ENCODE measurements around the gene CDR2L. TPM values are rescaled to one million over a fixed set of nuclear protein-coding genes. Genes with fewer than 3 reads are reported as not detected.

CDR2L gene
- total RNA-seq, 1 donor from 2014 or later: not detected

DNA sequence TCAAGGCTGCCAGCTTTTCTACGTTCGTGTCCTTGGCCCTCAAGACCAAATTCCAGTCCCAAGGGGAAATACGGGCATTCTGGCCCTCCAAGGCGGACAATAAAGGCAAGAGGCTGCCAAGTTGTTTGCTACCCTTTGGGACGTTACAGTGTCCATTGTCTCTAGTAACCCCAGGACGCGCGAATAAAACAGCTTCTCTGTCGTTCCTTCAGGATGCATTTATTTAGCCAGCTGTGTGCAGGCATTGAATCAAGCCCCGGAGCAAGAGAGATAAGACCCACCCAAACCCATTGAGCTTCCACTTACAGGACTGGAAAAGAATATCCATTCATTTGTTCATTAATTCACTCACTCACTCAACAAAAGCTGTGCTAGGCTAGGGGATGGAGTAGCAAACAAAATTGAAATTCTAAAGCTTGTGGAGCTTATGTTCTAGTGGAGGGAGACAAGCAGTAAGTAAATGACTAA lies 25.7 kb downstream of the CDR2L start:
- ATAC-seq (ENCODE audit: low read depth): no peak
- peaks cover 27% of the 10 kb centered on the region for H3K36me3 Mint-ChIP-seq (ENCODE audit: low read depth)
- no peaks in the 10 kb centered on the region for H3K9me3 Mint-ChIP-seq
- no peak for TF ChIP-seq CTCF (IDR thresholded peaks at IDR 0.05)
- peak overlapping the region; percentile 97 for H3K4me3 Mint-ChIP-seq
- intact Hi-C loops (cut with micrococcal nuclease): no loop called here
- H3K27ac Mint-ChIP-seq: peak overlapping the region; percentile 89
- ChIA-PET POLR2A (interaction anchor here (0.5 to 3.0 kb wide), 28 partner anchors 12 to 842 kb away, joined by 3 to 28 read pairs (median 5); partner anchors contain the start of genes ARMC7, ATP5PD, CDR2L and FDXR), CTCF (interaction anchor here (0.6 to 3.7 kb wide), 11 partner anchors 19 to 189 kb away, joined by 3 to 33 read pairs (median 3); partner anchors contain the start of genes ATP5PD, CDR2L and KCTD2)
- peaks cover 29% of the 10 kb centered on the region for H3K4me1 Mint-ChIP-seq
- no peak for DNase-seq
- H3K27me3 Mint-ChIP-seq: no peaks in the 10 kb centered on the region

DNA sequence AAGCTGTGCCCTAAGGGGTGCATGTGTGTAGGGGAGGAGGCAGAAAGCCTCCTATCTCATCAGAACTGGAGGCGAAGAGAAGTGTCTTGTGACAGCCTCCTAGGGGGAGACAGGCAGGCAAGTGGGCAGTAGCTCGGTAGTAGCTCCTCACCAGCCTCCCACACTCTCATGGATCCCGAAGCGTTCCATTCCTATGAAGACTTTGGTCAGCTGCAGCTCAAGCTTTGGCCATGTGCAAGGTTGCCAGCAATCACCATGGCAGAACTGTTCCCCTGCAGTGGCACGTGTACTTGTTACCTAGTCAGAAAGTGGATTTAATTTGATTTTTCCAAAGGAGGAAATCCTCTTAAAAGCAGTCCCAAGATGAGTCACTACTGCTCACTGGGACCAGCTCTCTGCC lies 31.7 kb downstream of the CDR2L start:
- no peak for TF ChIP-seq CTCF (IDR thresholded peaks at IDR 0.05)
- no peak for DNase-seq
- Mint-ChIP-seq H3K36me3 (ENCODE audit: low read depth) (peaks cover 61% of the 10 kb centered on the region), H3K9me3 (no peaks in the 10 kb centered on the region), H3K4me1 (peaks cover 10% of the 10 kb centered on the region), H3K27me3 (no peaks in the 10 kb centered on the region), H3K27ac (no peak overlapping the region), H3K4me3 (no peak overlapping the region)
- ChIA-PET CTCF (no interaction called here), POLR2A (interaction anchor here (0.6 kb wide), 1 partner anchor 58 kb away, joined by 5 read pairs; no protein-coding TSS in a partner anchor)
- no peak for ATAC-seq (ENCODE audit: low read depth)
- intact Hi-C loops (cut with micrococcal nuclease): no loop called here

GRCh38 chr17:75019710-75020109 lies 32.3 kb downstream of the CDR2L start:
- no peak overlapping the region for H3K27ac Mint-ChIP-seq
- no peak overlapping the region for H3K4me3 Mint-ChIP-seq
- no peak for TF ChIP-seq CTCF (IDR thresholded peaks at IDR 0.05)
- intact Hi-C loops (cut with micrococcal nuclease): no loop called here
- no peaks in the 10 kb centered on the region for H3K9me3 Mint-ChIP-seq
- H3K27me3 Mint-ChIP-seq: no peaks in the 10 kb centered on the region
- ChIA-PET POLR2A (interaction anchor here (0.6 to 0.7 kb wide), 2 partner anchors 58 kb away, joined by 5 read pairs; no protein-coding TSS in a partner anchor), CTCF (no interaction called here)
- H3K36me3 Mint-ChIP-seq (ENCODE audit: low read depth): peaks cover 59% of the 10 kb centered on the region
- DNase-seq (no peak), ATAC-seq (ENCODE audit: low read depth) (no peak)
- peaks cover 10% of the 10 kb centered on the region for H3K4me1 Mint-ChIP-seq

DNA sequence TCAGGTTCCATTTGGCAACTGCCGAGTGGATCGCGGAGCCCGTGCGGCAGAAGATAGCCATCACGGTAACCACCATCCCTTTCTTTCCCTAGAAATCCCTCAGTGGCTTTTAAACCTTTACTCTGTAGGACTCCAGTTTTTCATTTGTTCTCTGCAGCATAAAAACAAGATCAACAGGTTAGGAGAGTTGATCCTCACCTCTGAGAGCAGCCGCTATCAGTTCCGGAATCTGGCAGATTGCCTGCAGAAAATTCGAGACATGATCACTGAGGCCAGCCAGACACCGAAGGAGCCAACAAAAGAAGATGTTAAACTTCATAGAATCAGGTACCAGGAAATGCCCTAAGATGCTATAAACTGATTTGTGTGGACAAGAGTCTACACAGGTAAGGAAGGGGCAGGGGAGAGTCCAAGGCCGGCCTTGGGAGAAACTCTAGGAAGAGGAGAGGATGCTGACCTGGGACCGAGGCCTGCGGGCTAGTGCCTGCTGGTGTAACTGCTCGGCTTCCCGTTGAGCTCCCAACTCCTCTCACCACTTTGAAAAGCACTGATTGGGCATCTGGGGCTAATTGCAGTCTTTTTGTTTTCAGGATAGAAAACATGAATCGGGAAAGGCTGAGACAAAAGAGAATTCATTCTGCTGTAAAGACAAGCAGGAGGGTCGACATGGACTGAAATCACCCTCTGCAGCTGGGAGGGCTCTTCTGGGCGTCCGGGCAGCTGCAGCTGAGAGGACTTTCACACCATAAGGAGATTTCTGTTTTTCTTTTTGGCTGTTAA lies 33.1 kb downstream of the CDR2L start:
- POLR2A ChIA-PET: no interaction called here

More for the DNA sequence above, 33.1 kb downstream of the CDR2L start:
- TF ChIP-seq CTCF (IDR thresholded peaks at IDR 0.05): no peak
- DNase-seq (no peak), ATAC-seq (ENCODE audit: low read depth) (no peak)
- peaks cover 57% of the 10 kb centered on the region for H3K36me3 Mint-ChIP-seq (ENCODE audit: low read depth)
- CTCF ChIA-PET: no interaction called here
- H3K4me3 Mint-ChIP-seq: no peak overlapping the region
- H3K27me3 Mint-ChIP-seq: no peaks in the 10 kb centered on the region
- intact Hi-C loops (cut with micrococcal nuclease): no loop called here
- H3K27ac Mint-ChIP-seq: no peak overlapping the region
- H3K9me3 Mint-ChIP-seq: no peaks in the 10 kb centered on the region
- peaks cover 10% of the 10 kb centered on the region for H3K4me1 Mint-ChIP-seq

Measured in activated B cell treated with CpG ODN at 0.5 μM for 24 hours (primary cell).